Activated CD4-positive, alpha-beta T cell treated with anti-CD3 and anti-CD28 coated beads, Interleukin-2, Interleukin-6, amounts not matched to agents 100 ng/mL and 50 ng/mL, durations not matched to agents 16 hours and 8 hours (primary cell): ENCODE data around the gene COPE.
"Not testable (repeated sequence)": the region's sequence is repeated elsewhere in the genome, so short reads cannot be mapped to it uniquely, and the experiment has no call there.

Experiments used
- DNase-seq: peaks from one replicate; pipeline ENCODE4 v3.0.0-alpha.2; 2020

Gene COPE

GRCh38 chr19:18940769-18941627, 21.8 kb upstream of the COPE start, which contains the start of gene HOMER3:
TSS of gene HOMER3 (minus strand) at chr19:18941217. CDS start at chr19:18938982, 2,235 bp downstream.
- DNase-seq = peak; percentile 81

- DNase-seq = no peak
Observed at GRCh38 chr19:18939922-18940768, 21.0 kb upstream of the COPE start.

GRCh38 chr19:18939163-18939562, 20.0 kb upstream of the COPE start:
- DNase-seq = no peak

GRCh38 chr19:18933297-18933696, 14.1 kb upstream of the COPE start:
- no peak for DNase-seq

- DNase-seq = peak; percentile 88
Observed at GRCh38 chr19:18932216-18932841, 13.1 kb upstream of the COPE start.

- DNase-seq = no peak
Observed at GRCh38 chr19:18931316-18932162, 12.4 kb upstream of the COPE start.

- DNase-seq = no peak
Observed at GRCh38 chr19:18929311-18929710, 10.1 kb upstream of the COPE start.

- no peak for DNase-seq
Observed at GRCh38 chr19:18928018-18928805, 9.0 kb upstream of the COPE start.

- DNase-seq = no peak
Observed at GRCh38 chr19:18924684-18925213, 5.6 kb upstream of the COPE start.

GRCh38 chr19:18922228-18922985, 3.2 kb upstream of the COPE start:
- DNase-seq = no peak

GRCh38 chr19:18921593-18921992, 2.4 kb upstream of the COPE start:
- no peak for DNase-seq

GRCh38 chr19:18920400-18920799, 1.2 kb upstream of the COPE start:
- DNase-seq = no peak

- DNase-seq = no peak
Observed at GRCh38 chr19:18919900-18920214, 670 bp upstream of the COPE start.

GRCh38 chr19:18917593-18917992, 1.6 kb downstream of the COPE start:
- not testable (repeated sequence) for DNase-seq

GRCh38 chr19:18915639-18916038, 3.5 kb downstream of the COPE start:
- peak; percentile 59 for DNase-seq

GRCh38 chr19:18913466-18913865, 5.7 kb downstream of the COPE start:
- DNase-seq = no peak

GRCh38 chr19:18912933-18913332, 6.3 kb downstream of the COPE start:
- no peak for DNase-seq

- DNase-seq = no peak
Observed at GRCh38 chr19:18910801-18911436, 8.3 kb downstream of the COPE start.

- DNase-seq = no peak
Observed at GRCh38 chr19:18910010-18910409, 9.2 kb downstream of the COPE start.
